MM.1S (cell line): ENCODE measurements around the gene SKIC2.
"Not testable (repeated sequence)": the region's sequence is repeated elsewhere in the genome, so short reads cannot be mapped to it uniquely, and the experiment has no call there.

Experiments used
- CTCF ChIP-seq: fragments of 300-600 bp; sonication (generic); IDR thresholded peaks from 2 replicates; pipeline ENCODE4 v1.5.1; 2016; ENCODE audit warnings: antibody characterized with exemption, low read length, mixed read lengths
- EZH2 ChIP-seq: fragments of 300-600 bp; sonication (generic); optimal IDR thresholded peaks from 2 replicates; pipeline ENCODE3; 2017; ENCODE audit warnings: low read depth, mild to moderate bottlenecking, antibody characterized with exemption, low read length, mixed read lengths

- not testable (repeated sequence) for TF ChIP-seq CTCF, EZH2
Measured at GRCh38 chr6:32005991-32006529, 47.1 kb downstream of the SKIC2 start.
